Activated naive CD4-positive, alpha-beta T cell (primary cell): ENCODE measurements around the gene ODAM.
"Not testable (repeated sequence)": the region's sequence is repeated elsewhere in the genome, so short reads cannot be mapped to it uniquely, and the experiment has no call there.

Source experiments
- DNase-seq, 4 experiments: peaks; one replicate each; lab custom pipeline; 2025; lab: John Stamatoyannopoulos, UW

The ODAM gene

GRCh38 chr4:70221818-70222217 lies 26.3 kb downstream of the ODAM start:
- not testable (repeated sequence) for DNase-seq

- DNase-seq = no peak
Observed at GRCh38 chr4:70225824-70226223, 30.3 kb downstream of the ODAM start, which contains the start of gene FDCSP. Gene FDCSP, plus strand, starts transcription at chr4:70226124. Its CDS starts 5,071 bp downstream, at chr4:70231195.

GRCh38 chr4:70236125-70236524 lies 40.6 kb downstream of the ODAM start:
- DNase-seq = no peak

GRCh38 chr4:70239131-70239883 lies 43.8 kb downstream of the ODAM start:
- no peak for DNase-seq

- no peak for DNase-seq
Observed at GRCh38 chr4:70239884-70240591, 44.5 kb downstream of the ODAM start.

- not testable (repeated sequence) for DNase-seq
Observed at GRCh38 chr4:70242297-70242696, 46.8 kb downstream of the ODAM start, which contains the start of gene CSN3. Gene CSN3, plus strand, starts transcription at chr4:70242597. Its CDS starts 2,223 bp downstream, at chr4:70244820.

GRCh38 chr4:70243091-70243490 lies 47.6 kb downstream of the ODAM start:
- DNase-seq = no peak

GRCh38 chr4:70251250-70251944 lies 55.9 kb downstream of the ODAM start:
- no peak for DNase-seq

GRCh38 chr4:70251945-70252277 lies 56.4 kb downstream of the ODAM start:
- no peak for DNase-seq
